CD4-positive, alpha-beta T cell treated with Interleukin-4 for 4 hours (primary cell): ENCODE data around the gene GNG3.
"Not testable (repeated sequence)": the region's sequence is repeated elsewhere in the genome, so short reads cannot be mapped to it uniquely, and the experiment has no call there.

Experiments used
- DNase-seq: peaks from one replicate; pipeline ENCODE4 v3.0.0-alpha.2; 2020

The GNG3 gene

DNA sequence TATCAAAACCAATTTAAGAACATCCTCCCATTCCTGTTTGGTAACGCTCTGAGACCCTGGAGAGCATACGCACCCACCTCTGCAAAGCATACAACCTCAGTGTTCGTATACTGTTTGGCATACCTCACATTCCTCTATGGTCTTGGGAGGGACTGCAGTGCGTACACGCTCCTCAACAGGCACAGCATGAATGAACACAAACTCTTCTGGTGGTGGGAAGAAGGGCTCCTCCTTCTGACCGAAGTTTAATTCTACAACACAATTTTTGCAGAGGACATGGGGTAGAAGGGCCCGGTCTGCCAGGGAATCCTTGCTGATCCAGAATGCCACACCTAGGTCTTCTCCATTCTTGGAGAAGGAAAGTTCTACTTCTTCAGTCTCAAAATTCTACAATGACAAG is 14.5 kb downstream of the GNG3 start:
- DNase-seq = no peak

DNA sequence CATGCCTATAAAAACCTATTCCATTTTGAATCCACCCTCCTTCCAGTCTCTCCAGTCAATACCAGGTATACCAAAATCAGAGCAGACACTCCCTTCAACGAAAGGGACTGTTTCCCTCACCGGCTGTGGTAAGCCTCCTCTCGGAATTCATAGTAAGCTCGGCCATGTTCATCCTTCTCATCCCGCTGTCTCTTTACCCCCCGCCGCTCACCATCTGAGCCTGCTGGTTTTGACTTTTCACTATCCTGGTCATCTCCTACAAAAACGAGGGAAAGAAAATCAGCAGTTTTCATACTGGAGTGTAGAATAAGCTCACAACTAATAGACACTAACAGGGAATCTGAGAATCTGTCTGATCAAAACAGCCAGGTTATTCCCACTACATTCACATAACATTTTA is 16.7 kb downstream of the GNG3 start:
- DNase-seq = no peak

DNA sequence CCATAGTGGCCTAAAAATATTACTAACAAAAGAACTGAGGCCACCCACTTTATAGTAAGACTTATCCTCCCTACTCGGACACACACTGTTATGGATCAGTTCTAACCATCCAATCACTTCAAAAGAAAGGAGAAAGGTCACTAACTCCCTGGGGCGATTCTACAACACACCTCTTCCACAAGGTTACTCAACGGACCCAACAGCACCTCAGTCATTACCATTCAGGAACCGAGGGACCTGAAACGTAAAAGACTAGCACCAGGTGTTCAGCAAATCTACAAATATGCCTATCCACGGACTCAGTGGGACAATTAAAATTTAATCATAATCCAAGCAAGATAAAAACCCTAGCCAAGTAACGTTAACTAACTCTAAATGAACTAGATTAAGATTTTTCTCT is 18.2 kb downstream of the GNG3 start:
- no peak for DNase-seq

DNA sequence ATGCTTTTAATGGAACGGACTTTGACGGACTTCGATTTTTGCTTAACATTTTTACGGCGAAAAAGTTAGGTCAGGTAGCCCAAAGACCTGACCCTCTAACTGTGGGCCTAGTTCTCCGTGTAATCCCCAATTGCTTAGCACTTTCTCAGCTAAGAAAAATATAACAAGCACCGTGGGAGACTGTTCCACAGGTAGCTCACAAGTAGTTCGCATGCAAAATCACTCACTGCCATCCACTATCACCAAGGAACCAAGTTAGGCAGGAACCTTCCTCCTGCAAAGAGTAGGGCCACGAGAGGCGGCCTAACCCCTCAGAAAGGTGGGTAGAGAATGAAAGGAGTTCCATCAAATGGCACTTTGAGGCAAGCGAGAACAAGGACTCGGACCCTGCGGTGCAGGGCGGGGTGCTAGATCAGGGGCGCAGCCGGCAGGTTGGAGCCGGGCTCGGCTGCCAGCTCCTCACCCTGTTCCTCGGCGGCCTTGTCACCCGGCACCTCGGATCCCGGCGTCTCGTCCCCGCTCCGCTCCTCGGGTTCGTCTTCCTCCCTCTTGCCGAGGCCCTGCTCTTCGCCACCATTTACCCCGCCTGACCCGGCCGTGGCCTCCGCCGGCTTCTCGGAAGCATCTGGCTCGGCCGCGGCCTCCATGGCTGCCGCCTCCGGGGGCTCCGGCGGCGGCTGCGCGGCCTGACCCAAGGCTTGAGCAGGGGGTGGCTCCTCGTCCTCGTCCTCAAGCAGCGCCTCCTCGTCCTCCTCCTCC is 18.9 kb downstream of the GNG3 start:
- DNase-seq = no peak

DNA sequence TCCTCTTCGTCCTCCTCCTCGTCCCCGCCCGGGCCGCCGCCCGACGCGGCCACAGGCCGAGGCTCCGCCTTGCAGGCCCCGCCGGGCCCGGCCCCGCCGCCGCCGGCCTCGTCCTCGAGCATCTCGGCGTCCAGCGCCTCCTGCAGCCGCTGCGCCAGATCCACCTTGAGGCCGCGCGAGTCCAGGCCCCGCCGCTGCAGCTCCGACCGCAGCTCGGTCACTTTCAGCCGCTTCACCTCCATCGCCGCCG is 19.4 kb downstream of the GNG3 start:
- no peak for DNase-seq

DNA sequence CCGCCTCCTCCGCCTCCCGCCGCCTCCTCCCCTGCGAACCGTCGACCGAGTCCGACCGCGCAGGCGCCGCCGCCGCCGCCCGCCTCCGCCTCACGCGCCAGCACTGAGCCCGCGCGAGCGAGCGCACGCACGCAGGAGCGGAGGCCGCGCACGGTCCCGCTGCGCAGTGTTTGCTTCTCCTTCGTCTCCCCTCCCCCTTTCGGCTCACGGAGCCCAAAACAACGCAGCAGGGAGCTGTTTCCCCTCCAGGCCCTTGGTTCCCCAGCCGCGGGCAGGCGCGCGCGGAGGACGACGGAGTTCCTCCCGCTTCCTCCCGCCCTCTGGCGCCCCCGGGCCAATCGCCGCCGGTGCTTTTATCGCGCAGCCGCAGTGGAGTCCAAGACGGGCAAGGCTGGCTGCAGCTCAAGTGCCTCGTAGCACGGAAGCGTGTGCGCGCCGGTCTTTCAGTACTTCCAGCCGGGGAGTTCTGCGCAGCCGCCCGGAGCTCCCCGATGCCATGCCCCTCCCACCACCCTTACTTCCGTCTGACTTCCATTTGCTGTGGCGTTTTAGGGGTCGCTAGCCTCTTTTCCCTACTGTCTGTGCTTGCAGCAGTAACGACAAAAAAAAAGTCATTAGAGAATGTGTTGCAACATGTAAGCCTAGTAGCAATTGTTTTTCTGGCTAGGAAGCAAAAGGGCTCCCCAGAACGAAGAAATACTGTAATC is 19.8 kb downstream of the GNG3 start, which contains the start of gene HNRNPUL2:
Gene HNRNPUL2, minus strand, starts transcription at position 293 of the 707 bp plus-strand sequence. CDS start 301 bp downstream, outside the sequence.
- peak; percentile 99 for DNase-seq

DNA sequence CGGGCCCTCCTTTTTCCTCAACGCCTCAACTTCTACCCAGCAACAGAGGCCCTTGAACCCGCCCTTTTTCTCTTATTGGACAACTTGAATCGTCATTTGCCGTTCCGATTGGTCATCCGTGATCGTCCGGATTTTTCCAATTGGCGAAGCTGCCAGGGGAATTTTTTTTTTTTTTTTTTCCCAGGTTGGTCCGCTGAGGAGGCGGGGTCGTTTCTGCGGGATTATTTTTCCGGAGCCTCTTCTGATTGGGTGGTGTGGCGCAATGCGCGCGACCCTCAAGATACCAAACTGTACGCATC is 20.3 kb downstream of the GNG3 start:
- DNase-seq = peak; percentile 97

DNA sequence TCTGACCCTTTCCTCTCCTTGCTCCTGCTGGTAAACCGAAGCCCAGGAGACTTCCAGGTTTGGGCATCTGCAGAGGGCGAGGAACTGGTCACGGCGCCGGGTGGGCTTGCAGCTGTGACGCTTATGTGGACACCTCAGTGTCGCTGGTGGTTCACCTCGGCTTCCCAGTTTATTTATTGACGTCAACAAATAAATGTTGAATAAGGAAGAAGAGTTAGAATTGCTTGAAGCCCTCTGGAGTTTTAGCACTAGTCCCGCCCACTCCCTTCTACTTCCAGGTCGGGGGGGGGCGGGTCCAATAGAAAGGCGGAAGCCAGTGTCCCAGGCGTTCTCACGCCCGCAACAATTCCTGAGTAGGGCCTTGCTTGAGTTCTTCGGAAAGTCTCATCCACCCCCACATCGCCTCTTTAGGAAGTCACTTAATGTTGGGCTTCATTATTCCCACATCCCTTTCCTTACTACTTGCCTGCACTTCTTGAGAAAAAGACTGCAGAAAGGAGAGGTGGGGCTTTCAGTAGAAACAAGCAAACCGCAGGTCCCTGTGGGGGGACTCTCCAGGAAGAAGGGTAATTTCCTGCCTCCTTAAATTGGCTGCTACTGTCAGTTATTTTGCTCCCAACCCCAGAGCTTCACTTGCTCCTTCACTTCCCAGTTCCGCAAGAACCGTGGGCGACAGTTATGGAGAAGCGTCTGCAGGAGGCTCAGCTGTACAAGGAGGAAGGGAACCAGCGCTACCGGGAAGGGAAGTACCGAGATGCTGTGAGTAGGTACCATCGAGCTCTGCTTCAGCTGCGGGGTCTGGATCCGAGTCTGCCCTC is 20.9 kb downstream of the GNG3 start, which contains the start of gene TTC9C:
Gene TTC9C, plus strand, starts transcription at position 316 of the 818 bp plus-strand sequence. Its CDS starts 363 bp downstream, at position 679.
- peak; percentile 84 for DNase-seq

DNA sequence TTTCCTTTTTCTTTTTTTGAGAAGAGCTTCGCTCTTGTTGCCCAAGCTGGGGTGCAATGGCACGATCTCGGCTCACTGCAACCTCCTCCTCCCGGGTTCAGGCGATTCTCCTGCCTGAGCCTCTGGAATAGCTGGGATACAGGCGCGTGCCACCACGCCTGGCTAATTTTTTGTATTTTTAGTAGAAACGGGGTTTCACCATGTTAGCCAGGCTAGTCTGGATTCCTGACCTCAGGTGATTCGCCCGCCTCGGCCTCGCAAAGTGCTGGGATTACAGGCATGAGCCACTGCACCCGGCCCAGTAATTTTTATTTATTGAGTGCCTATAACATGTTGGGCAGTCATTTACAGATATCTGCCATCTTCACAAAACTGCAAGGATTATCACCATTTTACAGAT is 22.6 kb downstream of the GNG3 start:
- DNase-seq = not testable (repeated sequence)

DNA sequence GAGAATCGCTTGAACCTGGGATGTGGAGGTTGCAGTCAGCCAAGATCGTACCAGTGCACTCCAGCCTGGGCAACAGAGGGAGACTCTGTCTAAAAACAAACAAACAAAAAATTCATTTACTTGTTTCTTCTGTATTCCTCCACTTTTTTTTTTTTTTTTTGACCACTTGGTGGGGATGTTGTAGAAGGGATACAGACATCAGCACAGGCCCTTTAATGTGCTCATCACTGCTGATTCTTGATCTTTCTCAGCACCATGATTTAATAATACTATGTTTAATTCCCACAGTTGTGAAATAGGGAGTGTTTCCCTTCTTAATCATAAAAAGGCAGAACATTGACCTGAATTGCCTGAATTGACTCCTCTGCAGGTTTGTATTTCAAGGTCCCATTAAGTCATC is 25.4 kb downstream of the GNG3 start:
- DNase-seq = no peak

DNA sequence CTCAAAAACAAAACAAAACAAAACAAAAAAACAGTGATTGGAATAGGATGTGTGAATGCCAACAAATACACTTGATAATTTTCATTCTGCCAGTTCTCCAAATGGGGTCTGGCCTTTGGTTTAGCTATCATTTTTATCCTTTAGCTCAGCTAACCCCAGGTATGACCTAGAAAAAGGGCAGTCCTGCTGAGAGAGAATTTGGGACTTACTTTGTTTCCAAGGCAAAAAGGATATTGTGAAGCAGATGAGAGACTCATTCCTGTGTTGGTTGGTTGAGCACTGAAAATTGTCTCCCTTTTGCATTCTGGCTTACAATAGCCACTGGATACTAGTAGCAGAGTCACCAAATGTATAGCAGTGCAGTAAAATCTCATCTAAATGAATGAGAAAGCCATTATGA is 29.7 kb downstream of the GNG3 start:
- DNase-seq = no peak

DNA sequence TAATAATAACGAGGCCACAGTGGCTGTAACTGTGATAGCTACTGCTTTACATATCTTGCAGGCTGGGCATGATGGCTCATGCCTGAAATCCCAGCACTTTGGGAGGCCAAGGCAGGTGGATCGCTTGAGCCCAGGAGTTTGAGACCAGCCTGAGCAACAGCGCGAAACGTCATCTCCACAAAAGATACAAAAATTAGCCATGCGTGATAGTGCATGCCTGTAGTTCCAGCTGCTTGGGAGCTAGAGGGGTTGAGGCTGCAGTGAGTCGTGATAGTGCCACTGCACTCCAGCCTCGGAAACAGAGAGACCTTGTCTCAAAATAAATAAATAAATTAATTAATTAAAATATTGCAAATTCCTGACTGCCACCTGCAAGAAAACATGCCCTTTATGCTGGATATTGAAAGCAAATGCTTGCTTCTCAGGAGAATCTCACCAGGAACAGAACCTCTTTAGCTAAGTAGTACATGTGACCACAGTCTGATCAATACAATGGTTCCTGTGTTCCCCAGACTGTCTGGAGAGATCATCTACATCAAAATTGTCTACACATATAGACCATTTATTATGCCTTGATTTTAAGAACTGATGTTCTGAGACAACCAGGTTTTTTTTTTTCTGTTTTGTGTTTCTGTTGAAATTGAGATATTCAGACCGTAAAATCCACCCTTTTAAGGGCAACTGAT is 40.1 kb downstream of the GNG3 start:
- no peak for DNase-seq

DNA sequence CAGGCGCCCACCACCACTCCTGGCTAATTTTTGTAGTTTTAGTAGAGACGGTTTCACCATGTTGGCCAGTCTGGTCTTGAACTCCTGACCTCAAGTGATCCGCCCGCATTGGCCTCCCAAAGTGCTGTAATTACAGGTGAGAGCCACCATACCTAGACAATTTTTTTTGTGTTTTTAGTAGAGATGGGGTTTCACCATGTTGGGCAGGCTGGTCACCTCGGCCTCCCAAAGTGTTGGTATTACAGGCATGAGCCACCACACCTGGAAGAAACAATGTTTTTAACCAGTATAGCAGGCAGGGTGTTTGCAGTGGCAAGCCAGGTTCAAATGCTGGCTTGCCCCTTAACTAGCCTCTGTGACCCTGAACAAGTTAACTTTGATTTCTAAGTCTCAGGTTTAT is 42.5 kb downstream of the GNG3 start:
- not testable (repeated sequence) for DNase-seq

DNA sequence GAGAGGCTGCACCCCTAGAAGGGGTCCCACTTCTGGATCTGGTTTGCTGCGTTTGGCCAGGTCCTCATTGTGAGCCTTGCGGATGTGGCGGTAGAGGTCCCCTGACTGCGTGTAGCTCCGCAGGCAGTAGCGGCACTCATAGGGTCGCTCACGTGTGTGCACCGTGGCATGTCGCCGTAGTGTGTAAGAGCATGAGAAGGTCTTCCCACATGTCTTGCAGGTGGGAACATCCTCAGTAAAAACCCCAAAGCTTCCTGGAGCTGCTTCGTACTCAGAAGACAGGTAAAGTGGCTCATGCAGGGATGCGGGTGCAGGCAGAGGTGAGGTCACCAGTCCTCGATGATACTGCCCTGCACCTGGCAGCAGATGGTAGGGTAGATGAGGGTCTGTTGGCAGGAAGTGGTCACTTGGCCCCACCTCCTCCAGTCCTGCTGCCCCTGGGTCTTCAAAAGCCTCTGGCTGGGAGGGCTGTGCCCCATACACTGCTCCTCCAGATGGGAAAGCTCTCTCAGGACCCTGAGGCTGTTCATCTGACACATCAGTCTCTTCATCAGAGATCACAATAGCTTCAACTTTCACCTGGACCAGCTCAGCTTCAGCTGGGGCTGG is 44.8 kb downstream of the GNG3 start:
- no peak for DNase-seq

DNA sequence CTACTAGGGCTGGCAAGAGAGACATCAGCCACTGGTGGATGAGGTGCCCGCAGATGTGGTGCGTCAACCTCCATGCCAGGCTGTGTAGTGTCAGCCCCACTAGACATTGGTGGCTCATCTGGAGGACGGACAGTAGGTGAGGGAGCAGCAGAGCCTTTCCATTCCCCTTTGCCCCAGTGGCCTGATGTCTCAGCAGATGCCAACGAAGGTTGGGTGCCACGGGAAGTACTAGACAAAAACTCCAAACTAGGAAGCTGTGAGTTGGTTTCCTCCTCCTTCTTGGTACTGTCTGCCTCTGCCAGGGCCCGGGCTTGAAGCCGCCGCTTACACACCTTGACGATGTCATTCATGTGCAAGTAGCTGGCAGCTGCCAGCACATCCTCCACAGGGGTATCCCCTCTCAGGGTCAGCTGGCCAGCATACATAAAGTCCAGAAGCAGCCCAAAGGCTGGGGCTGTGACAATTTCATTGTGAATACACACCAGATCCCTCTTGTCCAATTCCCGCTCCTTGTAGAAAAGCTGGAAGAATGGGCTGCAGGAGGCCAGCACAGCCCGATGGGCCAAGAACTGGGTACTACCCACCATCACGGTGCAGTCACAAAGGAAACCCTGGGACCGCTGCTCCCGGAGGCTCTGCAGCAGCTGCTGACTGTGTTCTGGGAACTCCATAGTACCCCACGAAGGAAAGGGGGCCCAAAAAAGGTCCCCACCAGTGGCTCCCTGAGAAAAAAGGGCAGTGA is 45.7 kb downstream of the GNG3 start:
- no peak for DNase-seq

DNA sequence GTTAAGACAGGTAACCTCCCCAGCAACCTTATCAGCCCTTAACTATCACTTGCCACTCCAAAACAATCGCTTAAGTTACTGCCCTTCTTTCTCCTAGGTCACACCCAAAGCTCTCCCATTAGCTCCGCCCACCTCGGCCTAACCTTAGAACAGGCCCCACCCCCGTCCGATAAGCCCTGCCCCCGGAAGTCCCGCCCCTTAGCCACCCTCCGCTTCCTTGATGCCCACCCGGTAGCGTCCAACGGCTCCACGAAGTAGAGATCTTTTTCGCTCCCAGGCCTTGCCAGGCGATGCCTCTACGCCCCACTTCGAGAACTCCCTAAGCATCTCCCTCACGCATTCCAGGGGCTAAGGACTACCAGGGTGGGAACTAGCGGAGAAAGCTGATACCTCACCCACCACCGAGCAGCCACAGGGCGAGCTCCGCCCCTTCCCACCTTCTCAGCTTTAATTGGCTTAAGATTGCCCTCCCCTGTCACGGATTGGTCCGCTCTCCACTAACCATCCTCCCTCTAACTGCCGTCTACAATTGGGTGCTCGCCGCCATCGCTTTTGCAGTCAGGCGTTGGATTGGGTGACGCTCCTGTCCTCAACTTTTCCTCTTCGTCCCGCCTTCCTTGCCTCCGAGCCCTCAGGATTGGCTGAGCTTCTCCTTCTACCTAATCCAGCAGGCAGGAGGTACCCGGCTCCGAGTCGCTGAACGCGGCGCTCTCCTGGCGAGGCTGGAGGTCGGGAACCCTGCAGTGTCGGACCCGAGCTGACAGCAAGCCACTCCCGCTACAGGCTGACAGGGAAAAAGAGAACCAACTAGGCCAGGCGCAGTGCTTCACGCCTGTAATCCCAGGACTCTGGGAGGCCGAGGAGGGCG is 46.5 kb downstream of the GNG3 start, which contains the start of gene ZBTB3:
Gene ZBTB3, minus strand, starts transcription at position 425 of the 868 bp plus-strand sequence. CDS start 496 bp downstream, outside the sequence.
- peak; percentile 99 for DNase-seq

DNA sequence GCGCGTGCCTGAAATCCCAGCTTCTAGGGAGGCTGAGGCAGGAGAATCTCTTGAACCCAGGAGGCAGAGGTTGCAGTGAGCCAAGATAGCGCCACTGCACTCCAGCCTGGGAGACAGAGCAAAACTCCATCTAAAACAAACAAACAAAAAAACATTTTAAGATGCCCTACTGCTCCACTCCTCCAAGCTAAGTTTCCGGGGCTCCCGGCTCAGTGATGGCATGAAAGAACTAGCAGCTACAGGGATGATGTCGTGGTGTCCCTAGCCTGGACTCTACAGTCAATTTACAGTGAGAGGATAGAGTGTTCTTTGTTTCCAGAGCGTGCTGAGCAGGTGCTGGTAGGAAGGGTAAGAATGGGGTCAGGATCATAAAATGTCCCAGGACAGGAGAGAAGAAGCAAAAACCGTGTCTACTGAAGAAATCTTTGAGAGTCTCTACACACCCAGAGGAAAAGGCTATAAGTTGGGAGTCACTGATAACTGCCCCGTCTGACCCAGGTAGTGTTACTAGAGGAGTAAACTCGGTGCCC is 47.7 kb downstream of the GNG3 start:
- no peak for DNase-seq

DNA sequence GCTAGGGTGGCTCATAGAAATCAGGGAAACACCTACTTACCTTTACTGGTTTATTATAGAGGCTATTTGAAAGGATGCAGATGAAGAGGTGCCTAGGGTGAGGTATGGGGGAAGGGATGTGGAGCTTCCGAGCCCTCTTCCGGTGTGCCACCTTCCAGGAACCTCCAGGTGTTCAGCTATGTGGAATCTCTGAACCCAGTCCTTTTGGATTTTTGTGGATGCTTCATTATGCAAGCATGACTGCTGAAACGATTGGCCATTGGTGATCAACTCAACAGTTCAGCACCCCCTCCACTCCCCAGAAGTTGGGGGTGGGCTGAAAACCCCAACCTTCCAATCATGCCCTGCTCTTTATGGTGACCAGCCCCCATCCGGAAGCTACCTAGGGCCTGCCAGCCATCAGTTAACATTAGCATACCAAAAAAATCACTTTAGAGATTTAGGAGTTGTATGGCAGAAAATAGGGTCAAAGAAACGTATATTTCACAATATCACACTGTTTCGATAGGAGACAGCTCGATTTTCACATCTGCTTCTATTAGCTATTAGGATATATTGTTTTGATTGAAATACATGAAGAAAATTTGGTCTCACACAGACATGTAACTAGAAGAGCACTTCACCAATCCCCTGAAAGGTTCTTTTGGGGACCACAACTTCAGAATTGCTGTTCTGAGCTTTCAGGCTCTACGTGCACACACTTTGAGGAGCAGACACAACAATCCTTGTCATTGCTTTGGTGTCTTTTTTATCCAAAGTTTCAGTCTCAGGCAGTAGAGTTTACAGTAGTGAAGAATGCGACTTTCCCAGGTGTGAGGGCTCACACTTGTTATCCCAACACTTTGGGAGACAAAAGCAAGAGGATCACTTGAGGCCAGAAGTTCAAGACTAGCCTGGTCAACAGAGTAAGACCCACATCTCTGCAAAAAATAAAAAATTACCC is 50.6 kb downstream of the GNG3 start:
- no peak for DNase-seq
